Measurements from ENCODE around the gene ENPP1. TPM values are rescaled to one million over a fixed set of nuclear protein-coding genes. Genes with fewer than 3 reads are reported as not detected.

ENPP1 gene
- polyA plus RNA-seq, 1 of the 3 experiments (the other 2 are of a cell fraction), result not detected

GRCh38 chr6:131886517-131886916, 78.7 kb downstream of the ENPP1 start:
- H3K4me1 ChIP-seq (ENCODE audit: control insufficient read depth in 1 of 2, insufficient read depth in 2 of 2, low read depth in 1 of 2, low read length in 1 of 2), result no peaks in the 10 kb centered on the region
- no peak overlapping the region for H3K27ac ChIP-seq (ENCODE audit: low read depth in 2 of 2, low read length in 1 of 2)
- no peak overlapping the region for H3K4me2 ChIP-seq
- no peak for DNase-seq
- ChIA-PET CTCF (interaction anchor here (0.8 kb wide), 1 partner anchor 28 kb away, joined by 3 read pairs; no protein-coding TSS in a partner anchor), POLR2A (no interaction called here)
- H3K27me3 ChIP-seq (ENCODE audit: insufficient read depth), result peaks cover 12% of the 10 kb centered on the region; the same call in 1 of the 2 replicates
- 6% methylated on average over 4 of the region's 4 CpGs for WGBS (ENCODE audit: low lambda C conversion rate)
- H4K20me1 ChIP-seq (ENCODE audit: insufficient read depth), result no peaks in the 10 kb centered on the region
- H3K9me2 ChIP-seq, result no peaks in the 10 kb centered on the region
- no peak overlapping the region for H3K9ac ChIP-seq
- no peak overlapping the region for H3K4me3 ChIP-seq (ENCODE audit: low read depth in 2 of 2, low read length in 1 of 2)
- H3F3A ChIP-seq (replicated peaks; ENCODE audit: insufficient read depth), result no peaks in the 10 kb centered on the region
- no peaks in the 10 kb centered on the region for H3K36me3 ChIP-seq (replicated peaks in 1 of 2; ENCODE audit: control insufficient read depth in 1 of 2, insufficient read depth in 2 of 2, low read length in 1 of 2)
- no peaks in the 10 kb centered on the region; the same call in 1 of the 2 replicates for H3K9me3 ChIP-seq
- H2AFZ ChIP-seq (ENCODE audit: low read depth), result no peak overlapping the region
- no peak for TF ChIP-seq REST (IDR thresholded peaks at IDR 0.05; ENCODE audit: low read depth, low read length)
- TF ChIP-seq MEF2A (IDR thresholded peaks at IDR 0.05; ENCODE audit: borderline replicate concordance, low read depth), result no peak
- H3K79me2 ChIP-seq (ENCODE audit: insufficient read depth), result no peaks in the 10 kb centered on the region

DNA sequence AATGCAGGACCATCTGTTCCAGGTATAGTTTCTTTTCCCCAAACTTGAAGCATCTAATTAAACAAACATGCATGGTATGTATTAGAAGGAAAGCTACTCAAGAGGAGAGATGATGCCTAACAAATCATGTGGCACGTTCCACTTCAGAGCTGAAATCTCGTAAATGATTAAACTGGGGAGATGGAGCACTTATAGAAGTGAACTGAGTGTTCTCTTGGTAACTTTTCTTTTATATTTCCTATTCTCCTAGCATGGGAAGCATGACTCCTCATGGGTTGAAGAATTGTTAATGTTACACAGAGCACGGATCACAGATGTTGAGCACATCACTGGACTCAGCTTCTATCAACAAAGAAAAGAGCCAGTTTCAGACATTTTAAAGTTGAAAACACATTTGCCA, 82.3 kb downstream of the ENPP1 start:
- Histone ChIP-seq H3K36me3 (replicated peaks in 1 of 2; ENCODE audit: control insufficient read depth in 1 of 2, insufficient read depth in 2 of 2, low read length in 1 of 2) (no peaks in the 10 kb centered on the region), H3K4me2 (no peak overlapping the region), H3K9me2 (no peaks in the 10 kb centered on the region), H4K20me1 (ENCODE audit: insufficient read depth) (no peaks in the 10 kb centered on the region), H3K27me3 (ENCODE audit: insufficient read depth) (peaks cover 28% of the 10 kb centered on the region; the same call in 1 of the 2 replicates), H3K79me2 (ENCODE audit: insufficient read depth) (no peaks in the 10 kb centered on the region), H3K9ac (no peak overlapping the region), H2AFZ (ENCODE audit: low read depth) (no peak overlapping the region), H3K27ac (ENCODE audit: low read depth in 2 of 2, low read length in 1 of 2) (no peak overlapping the region), H3F3A (replicated peaks; ENCODE audit: insufficient read depth) (no peaks in the 10 kb centered on the region), H3K4me3 (ENCODE audit: low read depth in 2 of 2, low read length in 1 of 2) (no peak overlapping the region), H3K4me1 (ENCODE audit: control insufficient read depth in 1 of 2, insufficient read depth in 2 of 2, low read depth in 1 of 2, low read length in 1 of 2) (no peaks in the 10 kb centered on the region), H3K9me3 (no peaks in the 10 kb centered on the region; the same call in 1 of the 2 replicates)
- CTCF ChIA-PET, result no interaction called here
- no peak for DNase-seq
- POLR2A ChIA-PET, result no interaction called here
- WGBS (ENCODE audit: low lambda C conversion rate), result 8% methylated on average over 3 of the region's 3 CpGs
- TF ChIP-seq JUND (IDR thresholded peaks at IDR 0.05) (no peak), FOSL2 (IDR thresholded peaks at IDR 0.05; ENCODE audit: borderline replicate concordance, low read depth) (no peak), NFIC (IDR thresholded peaks at IDR 0.05; ENCODE audit: borderline replicate concordance) (no peak), EP300 (IDR thresholded peaks at IDR 0.05; ENCODE audit: borderline replicate concordance in 1 of 2, low read depth in 1 of 2, low read length in 1 of 2) (no peak), SIN3A (IDR thresholded peaks at IDR 0.05; ENCODE audit: borderline replicate concordance, low read depth, low read length) (no peak), GABPA (IDR thresholded peaks at IDR 0.05; ENCODE audit: low read depth) (no peak), SMC3 (IDR thresholded peaks at IDR 0.05; ENCODE audit: low read depth, low read length) (no peak), REST (IDR thresholded peaks at IDR 0.05; ENCODE audit: low read depth, low read length) (no peak), TEAD4 (IDR thresholded peaks at IDR 0.05; ENCODE audit: borderline replicate concordance, insufficient read depth) (no peak), PBX3 (IDR thresholded peaks at IDR 0.05) (no peak), MEF2A (IDR thresholded peaks at IDR 0.05; ENCODE audit: borderline replicate concordance, low read depth) (no peak), GATA2 (CRISPR knock-in tag; IDR thresholded peaks at IDR 0.05) (no peak)
- TF ChIP-seq, protein P1, sequence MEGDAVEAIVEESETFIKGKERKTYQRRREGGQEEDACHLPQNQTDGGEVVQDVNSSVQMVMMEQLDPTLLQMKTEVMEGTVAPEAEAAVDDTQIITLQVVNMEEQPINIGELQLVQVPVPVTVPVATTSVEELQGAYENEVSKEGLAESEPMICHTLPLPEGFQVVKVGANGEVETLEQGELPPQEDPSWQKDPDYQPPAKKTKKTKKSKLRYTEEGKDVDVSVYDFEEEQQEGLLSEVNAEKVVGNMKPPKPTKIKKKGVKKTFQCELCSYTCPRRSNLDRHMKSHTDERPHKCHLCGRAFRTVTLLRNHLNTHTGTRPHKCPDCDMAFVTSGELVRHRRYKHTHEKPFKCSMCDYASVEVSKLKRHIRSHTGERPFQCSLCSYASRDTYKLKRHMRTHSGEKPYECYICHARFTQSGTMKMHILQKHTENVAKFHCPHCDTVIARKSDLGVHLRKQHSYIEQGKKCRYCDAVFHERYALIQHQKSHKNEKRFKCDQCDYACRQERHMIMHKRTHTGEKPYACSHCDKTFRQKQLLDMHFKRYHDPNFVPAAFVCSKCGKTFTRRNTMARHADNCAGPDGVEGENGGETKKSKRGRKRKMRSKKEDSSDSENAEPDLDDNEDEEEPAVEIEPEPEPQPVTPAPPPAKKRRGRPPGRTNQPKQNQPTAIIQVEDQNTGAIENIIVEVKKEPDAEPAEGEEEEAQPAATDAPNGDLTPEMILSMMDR (IDR thresholded peaks at IDR 0.05), result no peak
- TF ChIP-seq, protein P2, sequence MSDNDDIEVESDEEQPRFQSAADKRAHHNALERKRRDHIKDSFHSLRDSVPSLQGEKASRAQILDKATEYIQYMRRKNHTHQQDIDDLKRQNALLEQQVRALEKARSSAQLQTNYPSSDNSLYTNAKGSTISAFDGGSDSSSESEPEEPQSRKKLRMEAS (IDR thresholded peaks at IDR 0.05; ENCODE audit: low read depth), result no peak
- TF ChIP-seq, protein P3, sequence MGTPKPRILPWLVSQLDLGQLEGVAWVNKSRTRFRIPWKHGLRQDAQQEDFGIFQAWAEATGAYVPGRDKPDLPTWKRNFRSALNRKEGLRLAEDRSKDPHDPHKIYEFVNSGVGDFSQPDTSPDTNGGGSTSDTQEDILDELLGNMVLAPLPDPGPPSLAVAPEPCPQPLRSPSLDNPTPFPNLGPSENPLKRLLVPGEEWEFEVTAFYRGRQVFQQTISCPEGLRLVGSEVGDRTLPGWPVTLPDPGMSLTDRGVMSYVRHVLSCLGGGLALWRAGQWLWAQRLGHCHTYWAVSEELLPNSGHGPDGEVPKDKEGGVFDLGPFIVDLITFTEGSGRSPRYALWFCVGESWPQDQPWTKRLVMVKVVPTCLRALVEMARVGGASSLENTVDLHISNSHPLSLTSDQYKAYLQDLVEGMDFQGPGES (IDR thresholded peaks at IDR 0.05; ENCODE audit: low read depth, low read length), result no peak

Measured in SK-N-SH (cell line).